OCI-LY7 (cell line): ENCODE measurements around the gene CHST8. TPM values are rescaled to one million over a fixed set of nuclear protein-coding genes. Genes with fewer than 3 reads are reported as not detected.

Experiments used
- BruUV-seq: library from RNA; stranded (reverse); fragments of 400-500 nt; replicated peaks from 2 replicates; lab custom pipeline; 2021; lab: Mats Ljungman, UMichigan
- CTCF ChIA-PET: fragments of 300-600 bp; sonication (Branson Sonifier 250); formaldehyde crosslinking; loops from one replicate; lab custom pipeline; 2022; ENCODE audit warnings: antibody characterized with exemption; ENCODE audit not compliant: unreplicated experiment; lab: Charles Lee
- POLR2A ChIA-PET: fragments of 300-600 bp; sonication (Branson Sonifier 250); formaldehyde crosslinking; loops from one replicate; lab custom pipeline; 2022; ENCODE audit warnings: antibody characterized with exemption; lab: Charles Lee
- DNase-seq: peaks from one replicate; pipeline ENCODE4 v3.0.0-alpha.2; 2015; ENCODE audit warnings: low spot score
- H2AFZ ChIP-seq: fragments of 200-600 bp; sonication (generic), shearing (Covaris generic); 2 replicates; pipeline ENCODE4 v1.6.1; 2014; ENCODE audit warnings: mild to moderate bottlenecking, antibody characterized with exemption, low read length, moderate library complexity
- H3K27ac ChIP-seq: fragments of 200-600 bp; sonication (generic); 2 replicates; pipeline ENCODE4 v1.5.1; 2014; ENCODE audit warnings: mixed run types, low read depth, mild to moderate bottlenecking, moderate library complexity, low read length, inconsistent platforms; ENCODE audit not compliant: poor library complexity, severe bottlenecking
- H3K36me3 ChIP-seq: fragments of 200-600 bp; sonication (generic); 2 replicates; pipeline ENCODE4 v1.6.1; 2014; ENCODE audit warnings: mild to moderate bottlenecking, antibody characterized with exemption, low read length, moderate library complexity, mixed read lengths; ENCODE audit not compliant: insufficient read depth
- H3K4me1 ChIP-seq: fragments of 200-600 bp; sonication (generic); 2 replicates; pipeline ENCODE4 v1.5.1; 2014; ENCODE audit warnings: mild to moderate bottlenecking, low read length; ENCODE audit not compliant: insufficient read depth, poor library complexity, severe bottlenecking
- H3K4me2 ChIP-seq: fragments of 200-600 bp; sonication (generic); 2 replicates; pipeline ENCODE4 v1.6.1; 2014; ENCODE audit warnings: mild to moderate bottlenecking, low read length
- H3K4me3 ChIP-seq: fragments of 200-600 bp; sonication (generic); 2 replicates; pipeline ENCODE4 v1.5.1; 2014; ENCODE audit warnings: mild to moderate bottlenecking, low read depth, low read length; ENCODE audit not compliant: poor library complexity, severe bottlenecking
- H3K79me2 ChIP-seq: fragments of 200-600 bp; sonication (generic); 2 replicates; pipeline ENCODE4 v1.6.1; 2016; ENCODE audit warnings: low read depth, mild to moderate bottlenecking, low read length, moderate library complexity, mixed read lengths; ENCODE audit not compliant: insufficient read depth
- H3K9me2 ChIP-seq: fragments of 200-600 bp; sonication (generic); 2 replicates; pipeline ENCODE4 v1.6.1; 2016; ENCODE audit warnings: mild to moderate bottlenecking, low read length, mixed read lengths; ENCODE audit not compliant: insufficient read depth
- H3K9me3 ChIP-seq: fragments of 200-600 bp; sonication (generic); 2 replicates; pipeline ENCODE4 v1.6.1; 2014; ENCODE audit warnings: mild to moderate bottlenecking, mixed run types, low read length, mixed read lengths
- H4K20me1 ChIP-seq: fragments of 200-600 bp; sonication (generic); 2 replicates; pipeline ENCODE4 v1.6.1; 2014; ENCODE audit warnings: mild to moderate bottlenecking, antibody characterized with exemption, low read length, moderate library complexity, mixed read lengths; ENCODE audit not compliant: insufficient read depth
- EZH2phosphoT487 ChIP-seq: fragments of 200-600 bp; sonication (generic); IDR thresholded peaks from 2 replicates; pipeline ENCODE4 v1.6.1; 2018; ENCODE audit warnings: low read depth, borderline replicate concordance, mild to moderate bottlenecking, mixed run types, antibody characterized with exemption, low read length, moderate library complexity, mixed read lengths
- intact Hi-C: fragments of 100-400 bp; cut with micrococcal nuclease; formaldehyde crosslinking; loops from one replicate; pipeline ENCODE4 v1.10.0; 2022; ENCODE audit not compliant: unreplicated experiment
- total RNA-seq, 2 experiments: library from RNA; depleted of rRNA in 1 of 2; stranded (reverse); fragments of >200 nt in 1 of 2; shearing (Covaris generic) in 1 of 2; gene quantifications; 2 replicates each; pipeline ENCODE4 v1.2.3, GENCODE V29; 2014 to 2022
- TF ChIP-seq, protein P1 (sequence below): fragments of 200-600 bp; sonication (generic); conservative IDR thresholded peaks from 2 replicates; pipeline ENCODE4 v1.5.1; 2014; ENCODE audit warnings: mild to moderate bottlenecking, antibody characterized with exemption, low read length, moderate library complexity, mixed read lengths

Gene CHST8
- total RNA-seq, 2 experiments from 2014 or later, result not detected

DNA sequence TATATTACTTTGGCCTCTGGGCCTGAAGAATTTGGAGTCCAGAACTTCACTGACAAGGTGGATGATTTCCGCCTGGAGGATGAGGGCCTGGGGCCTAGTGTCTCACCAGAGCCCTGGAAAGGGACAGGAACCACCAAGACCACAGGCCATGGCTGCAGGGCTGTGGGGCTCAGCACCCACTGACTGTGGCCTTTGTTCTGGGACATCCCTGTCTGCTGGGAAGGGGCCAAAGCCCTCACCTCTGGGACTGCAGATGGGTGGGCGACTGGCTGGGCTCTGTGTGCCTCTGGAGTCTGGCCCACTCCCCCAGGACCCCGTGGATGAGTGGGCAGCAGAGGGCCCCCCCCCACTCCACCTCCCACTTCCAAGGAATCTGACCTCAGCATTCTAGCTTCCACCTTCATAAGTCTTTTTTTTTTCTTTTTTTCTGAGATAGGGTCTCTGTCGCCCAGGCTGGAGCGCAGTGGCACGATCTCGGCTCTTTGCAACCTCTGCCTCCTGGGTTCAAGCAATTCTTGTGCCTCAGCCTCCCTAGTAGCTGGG is 20.3 kb downstream of the CHST8 start:
- intact Hi-C loops, result no loop called here
- Histone ChIP-seq H4K20me1 (no peaks in the 10 kb centered on the region), H3K79me2 (no peaks in the 10 kb centered on the region), H3K27ac (no peak overlapping the region), H3K9me3 (no peaks in the 10 kb centered on the region), H3K4me3 (no peak overlapping the region), H3K36me3 (no peaks in the 10 kb centered on the region), H3K4me2 (no peak overlapping the region), H3K9me2 (no peaks in the 10 kb centered on the region), H3K4me1 (no peaks in the 10 kb centered on the region), H2AFZ (no peak overlapping the region)
- BruUV-seq, result no TSS peak
- ChIA-PET CTCF (no interaction called here), POLR2A (no interaction called here)
- TF ChIP-seq, protein P1, sequence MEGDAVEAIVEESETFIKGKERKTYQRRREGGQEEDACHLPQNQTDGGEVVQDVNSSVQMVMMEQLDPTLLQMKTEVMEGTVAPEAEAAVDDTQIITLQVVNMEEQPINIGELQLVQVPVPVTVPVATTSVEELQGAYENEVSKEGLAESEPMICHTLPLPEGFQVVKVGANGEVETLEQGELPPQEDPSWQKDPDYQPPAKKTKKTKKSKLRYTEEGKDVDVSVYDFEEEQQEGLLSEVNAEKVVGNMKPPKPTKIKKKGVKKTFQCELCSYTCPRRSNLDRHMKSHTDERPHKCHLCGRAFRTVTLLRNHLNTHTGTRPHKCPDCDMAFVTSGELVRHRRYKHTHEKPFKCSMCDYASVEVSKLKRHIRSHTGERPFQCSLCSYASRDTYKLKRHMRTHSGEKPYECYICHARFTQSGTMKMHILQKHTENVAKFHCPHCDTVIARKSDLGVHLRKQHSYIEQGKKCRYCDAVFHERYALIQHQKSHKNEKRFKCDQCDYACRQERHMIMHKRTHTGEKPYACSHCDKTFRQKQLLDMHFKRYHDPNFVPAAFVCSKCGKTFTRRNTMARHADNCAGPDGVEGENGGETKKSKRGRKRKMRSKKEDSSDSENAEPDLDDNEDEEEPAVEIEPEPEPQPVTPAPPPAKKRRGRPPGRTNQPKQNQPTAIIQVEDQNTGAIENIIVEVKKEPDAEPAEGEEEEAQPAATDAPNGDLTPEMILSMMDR, result no peak
- TF ChIP-seq EZH2phosphoT487, result no peak
- DNase-seq, result no peak

DNA sequence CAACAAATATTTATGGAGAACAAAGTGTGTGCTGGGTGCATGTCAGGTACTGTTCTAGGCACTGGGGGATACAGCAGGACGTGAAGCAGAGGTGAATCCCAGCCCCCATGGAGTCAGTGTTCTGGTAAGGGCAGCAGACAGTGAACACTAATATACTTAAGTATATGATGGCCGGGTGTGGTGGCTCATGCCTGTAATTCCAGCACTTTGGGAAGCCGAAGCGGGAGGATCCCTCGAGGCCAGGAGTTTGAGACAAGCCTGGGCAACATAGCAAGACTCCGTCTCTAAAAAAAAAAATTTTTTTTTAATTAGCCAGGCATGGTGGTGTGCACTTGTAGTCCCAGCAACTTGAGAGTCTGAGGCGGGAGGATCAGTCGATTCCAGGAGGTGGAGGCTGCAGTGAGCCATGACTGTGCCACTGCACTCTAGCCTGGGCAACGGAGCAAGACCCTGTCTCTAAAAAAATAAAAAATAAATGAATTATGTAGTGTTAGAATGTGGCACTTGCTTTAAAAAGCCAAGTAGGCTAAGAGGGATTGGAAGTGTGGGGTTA is 22.6 kb downstream of the CHST8 start:
- intact Hi-C loops, result no loop called here
- H3K36me3 ChIP-seq, result no peaks in the 10 kb centered on the region
- H3K79me2 ChIP-seq, result no peaks in the 10 kb centered on the region
- H2AFZ ChIP-seq, result no peak overlapping the region
- no peak overlapping the region for H3K27ac ChIP-seq
- H3K9me3 ChIP-seq, result no peaks in the 10 kb centered on the region
- TF ChIP-seq, protein P1, result no peak
- no peak for TF ChIP-seq EZH2phosphoT487
- no peaks in the 10 kb centered on the region for H4K20me1 ChIP-seq
- CTCF ChIA-PET, result no interaction called here
- no TSS peak for BruUV-seq
- H3K9me2 ChIP-seq, result no peaks in the 10 kb centered on the region
- no peak for DNase-seq
- H3K4me3 ChIP-seq, result no peak overlapping the region
- H3K4me2 ChIP-seq, result no peak overlapping the region
- H3K4me1 ChIP-seq, result no peaks in the 10 kb centered on the region
- POLR2A ChIA-PET, result no interaction called here

DNA sequence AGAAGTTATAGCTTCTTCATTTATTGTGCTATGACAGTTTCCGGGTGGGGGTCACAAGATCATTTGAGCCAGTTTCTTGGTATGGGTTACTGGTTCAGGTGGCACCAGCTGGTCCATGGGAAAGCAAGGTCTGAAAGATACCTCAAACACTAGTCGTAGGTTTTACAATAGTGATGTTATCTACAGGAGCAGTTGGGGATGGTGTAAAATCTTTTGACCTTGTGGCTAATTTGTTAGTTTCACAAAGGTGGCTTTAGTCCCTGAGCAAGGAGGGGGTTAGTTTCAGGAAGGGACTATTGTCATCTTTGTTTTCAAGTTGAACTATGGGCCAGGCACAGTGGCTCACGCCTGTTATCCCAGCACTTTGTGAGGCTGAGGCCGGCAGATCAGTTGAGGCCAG is 24.6 kb downstream of the CHST8 start:
- Histone ChIP-seq H3K9me2 (no peaks in the 10 kb centered on the region), H4K20me1 (no peaks in the 10 kb centered on the region), H3K79me2 (no peaks in the 10 kb centered on the region), H3K9me3 (no peaks in the 10 kb centered on the region), H3K36me3 (no peaks in the 10 kb centered on the region), H3K4me2 (no peak overlapping the region), H3K27ac (no peak overlapping the region), H2AFZ (no peak overlapping the region), H3K4me3 (no peak overlapping the region), H3K4me1 (no peaks in the 10 kb centered on the region)
- POLR2A ChIA-PET, result no interaction called here
- CTCF ChIA-PET, result no interaction called here
- no peak for TF ChIP-seq EZH2phosphoT487
- TF ChIP-seq, protein P1, result no peak
- intact Hi-C loops, result no loop called here
- BruUV-seq, result no TSS peak
- DNase-seq, result no peak
